IMR-90 (cell line): ENCODE measurements around the gene EXO1. TPM values are rescaled to one million over a fixed set of nuclear protein-coding genes. Genes with fewer than 3 reads are reported as not detected.

ENCODE experiments used
- ATAC-seq: fragments of 200-7000 bp; cut with Tn5 transposase; 2 replicates; pipeline ENCODE4 v1.9.1; 2020; ENCODE audit warnings: low read depth, mild to moderate bottlenecking, moderate library complexity
- BruUV-seq: library from RNA; stranded (reverse); fragments of 400-500 nt; replicated peaks from 2 replicates; lab custom pipeline; 2021; lab: Mats Ljungman, UMichigan
- CTCF ChIA-PET: fragments of 300-600 bp; formaldehyde crosslinking; extraction: SDS; loops from one replicate; lab custom pipeline; 2021; ENCODE audit warnings: antibody characterized with exemption; lab: Yijun Ruan, JAX
- POLR2A ChIA-PET: fragments of 300-600 bp; sonication (Branson Sonifier 250); formaldehyde crosslinking; loops from one replicate; lab custom pipeline; 2022; ENCODE audit warnings: antibody characterized with exemption; ENCODE audit not compliant: unreplicated experiment; lab: Charles Lee
- DNase-seq: peaks from one replicate; pipeline ENCODE4 v3.0.0; 2013
- H2AFZ ChIP-seq: replicated peaks from 2 replicates; pipeline ENCODE3; 2013; ENCODE audit warnings: low read length, mild to moderate bottlenecking; ENCODE audit not compliant: poor library complexity
- H2AK5ac ChIP-seq: 2 replicates; pipeline ENCODE4 v1.6.1; 2013; ENCODE audit warnings: low read depth, low read length, inconsistent platforms
- H2AK9ac ChIP-seq: replicated peaks from 2 replicates; pipeline ENCODE3; 2013; ENCODE audit warnings: mild to moderate bottlenecking, low read depth, low read length, moderate library complexity; ENCODE audit not compliant: poor library complexity
- H2BK120ac ChIP-seq: 2 replicates; pipeline ENCODE4 v1.6.1; 2013; ENCODE audit warnings: low read depth, low read length, inconsistent platforms
- H2BK15ac ChIP-seq: 3 replicates; pipeline ENCODE4 v1.6.1; 2013; ENCODE audit warnings: low read depth, low read length, inconsistent platforms
- H2BK20ac ChIP-seq: 2 replicates; pipeline ENCODE4 v1.6.1; 2013; ENCODE audit warnings: low read depth, mild to moderate bottlenecking, inconsistent platforms, low read length, moderate library complexity
- H2BK5ac ChIP-seq: 2 replicates; pipeline ENCODE4 v1.6.1; 2013; ENCODE audit warnings: mild to moderate bottlenecking, low read depth, low read length, inconsistent platforms; ENCODE audit not compliant: poor library complexity, severe bottlenecking
- H3K14ac ChIP-seq: replicated peaks from 2 replicates; pipeline ENCODE4 v1.6.1; 2013; ENCODE audit warnings: low read depth, low read length, inconsistent platforms
- H3K18ac ChIP-seq: 2 replicates; pipeline ENCODE4 v1.6.1; 2013; ENCODE audit warnings: low read depth, low read length, control low read depth
- H3K23ac ChIP-seq: 2 replicates; pipeline ENCODE4 v1.6.1; 2013; ENCODE audit warnings: low read depth, low read length, inconsistent platforms
- H3K27ac ChIP-seq: 2 replicates; pipeline ENCODE4 v1.5.1; 2013; ENCODE audit warnings: mild to moderate bottlenecking, control low read depth, low read length; ENCODE audit not compliant: insufficient read depth
- H3K27me3 ChIP-seq: 2 replicates; pipeline ENCODE4 v1.6.1; 2013; ENCODE audit warnings: low read length; ENCODE audit not compliant: control insufficient read depth, insufficient read depth
- H3K36me3 ChIP-seq: 2 replicates; pipeline ENCODE4 v1.6.1; 2013; ENCODE audit warnings: low read length, mixed read lengths; ENCODE audit not compliant: control insufficient read depth, insufficient read depth
- H3K4ac ChIP-seq: 2 replicates; pipeline ENCODE4 v1.6.1; 2013; ENCODE audit warnings: low read depth, low read length, inconsistent platforms
- H3K4me1 ChIP-seq: 2 replicates; pipeline ENCODE4 v1.6.1; 2013; ENCODE audit warnings: low read length, mixed read lengths; ENCODE audit not compliant: control insufficient read depth, insufficient read depth
- H3K4me2 ChIP-seq: 2 replicates; pipeline ENCODE4 v1.6.1; 2013; ENCODE audit warnings: low read depth, mild to moderate bottlenecking, control low read depth, low read length, moderate library complexity
- H3K4me3 ChIP-seq: 2 replicates; pipeline ENCODE4 v1.5.1; 2013; ENCODE audit warnings: low read depth, mild to moderate bottlenecking, control low read depth, low read length, moderate library complexity; ENCODE audit not compliant: insufficient read depth
- H3K56ac ChIP-seq: 2 replicates; pipeline ENCODE4 v1.6.1; 2013; ENCODE audit warnings: low read length, inconsistent platforms; ENCODE audit not compliant: insufficient read depth; ENCODE audit errors: extremely low read depth
- H3K79me1 ChIP-seq, 2 experiments: 2 replicates each; pipeline ENCODE4 v1.6.1; 2013; ENCODE audit warnings: low read length in 2 of 2, inconsistent platforms in 1 of 2, low read depth in 1 of 2
- H3K9ac ChIP-seq: 2 replicates; pipeline ENCODE4 v1.6.1; 2013; ENCODE audit warnings: low read depth, low read length, control low read depth
- H3K9me1 ChIP-seq: 2 replicates; pipeline ENCODE4 v1.6.1; 2013; ENCODE audit warnings: low read length, inconsistent platforms; ENCODE audit not compliant: insufficient read depth
- H3K9me3 ChIP-seq: 2 replicates; pipeline ENCODE4 v1.6.1; 2013; ENCODE audit warnings: low read length; ENCODE audit not compliant: control insufficient read depth, insufficient read depth
- H4K20me1 ChIP-seq: 2 replicates; pipeline ENCODE4 v1.6.1; 2013; ENCODE audit warnings: low read length, inconsistent platforms; ENCODE audit not compliant: insufficient read depth
- H4K5ac ChIP-seq: 2 replicates; pipeline ENCODE4 v1.6.1; 2013; ENCODE audit warnings: mild to moderate bottlenecking, low read depth, low read length, control low read depth
- H4K8ac ChIP-seq, 2 experiments: 2 replicates each; pipeline ENCODE4 v1.6.1; 2013; ENCODE audit warnings: low read depth in 2 of 2, low read length in 2 of 2, control low read depth in 1 of 2, inconsistent platforms in 1 of 2
- H4K91ac ChIP-seq: 2 replicates; pipeline ENCODE4 v1.6.1; 2013; ENCODE audit warnings: low read depth, low read length, inconsistent platforms; ENCODE audit not compliant: insufficient read depth
- BHLHE40 ChIP-seq: fragments of 150-350 bp; IDR thresholded peaks from 2 replicates; pipeline ENCODE4 v1.6.1; 2016; ENCODE audit warnings: mild to moderate bottlenecking, low read depth, low read length
- CEBPB ChIP-seq: IDR thresholded peaks from 2 replicates; pipeline ENCODE4 v1.6.1; 2012; ENCODE audit warnings: low read depth, low read length, improper control_type of control experiment
- CHD1 ChIP-seq: IDR thresholded peaks from 2 replicates; pipeline ENCODE4 v1.6.1; 2012; ENCODE audit warnings: low read depth, low read length, improper control_type of control experiment
- ELK1 ChIP-seq: fragments of 150-350 bp; IDR thresholded peaks from 2 replicates; pipeline ENCODE4 v1.6.1; 2016; ENCODE audit warnings: low read depth, mild to moderate bottlenecking, low read length, moderate library complexity, borderline replicate concordance
- FOS ChIP-seq: fragments of 150-350 bp; IDR thresholded peaks from 2 replicates; pipeline ENCODE4 v1.6.1; 2016; ENCODE audit warnings: low read depth, low read length
- MAFK ChIP-seq: IDR thresholded peaks from 2 replicates; pipeline ENCODE4 v1.6.1; 2012; ENCODE audit warnings: low read depth, low read length, improper control_type of control experiment
- MAZ ChIP-seq: IDR thresholded peaks from 2 replicates; pipeline ENCODE4 v1.6.1; 2012; ENCODE audit warnings: low read depth, mild to moderate bottlenecking, low read length, improper control_type of control experiment, moderate library complexity, borderline replicate concordance
- MXI1 ChIP-seq: IDR thresholded peaks from 2 replicates; pipeline ENCODE4 v1.6.1; 2012; ENCODE audit warnings: low read depth, mild to moderate bottlenecking, low read length, moderate library complexity, borderline replicate concordance
- NFE2L2 ChIP-seq: fragments of 150-350 bp; IDR thresholded peaks from 2 replicates; pipeline ENCODE4 v1.6.1; 2016; ENCODE audit warnings: low read depth, mild to moderate bottlenecking, low read length
- POLR2A ChIP-seq: IDR thresholded peaks from 2 replicates; pipeline ENCODE4 v1.6.1; 2012; ENCODE audit warnings: mild to moderate bottlenecking, low read depth, low read length
- RAD21 ChIP-seq: IDR thresholded peaks from 2 replicates; pipeline ENCODE4 v1.6.1; 2012; ENCODE audit warnings: low read length, improper control_type of control experiment
- RCOR1 ChIP-seq: IDR thresholded peaks from 2 replicates; pipeline ENCODE4 v1.6.1; 2012; ENCODE audit warnings: mild to moderate bottlenecking, low read length, improper control_type of control experiment; ENCODE audit not compliant: insufficient replicate concordance
- RFX5 ChIP-seq: IDR thresholded peaks from 2 replicates; pipeline ENCODE4 v1.8.0; 2012; ENCODE audit warnings: low read depth, mild to moderate bottlenecking, low read length, moderate library complexity
- SMC3 ChIP-seq: fragments of 150-350 bp; IDR thresholded peaks from 2 replicates; pipeline ENCODE4 v1.6.1; 2016; ENCODE audit warnings: low read depth, mild to moderate bottlenecking, antibody characterized with exemption, low read length, moderate library complexity
- USF2 ChIP-seq: fragments of 150-350 bp; IDR thresholded peaks from 2 replicates; pipeline ENCODE4 v1.6.1; 2017; ENCODE audit warnings: mild to moderate bottlenecking, antibody characterized with exemption, low read length, low read depth
- dilution Hi-C: fragments of 300-500 bp; cut with HindIII; formaldehyde crosslinking; loops from one replicate; pipeline ENCODE4 v1.14.3; 2018; ENCODE audit warnings: low sequenced_read_pairs; ENCODE audit not compliant: unreplicated experiment
- in situ Hi-C: fragments of 300-500 bp; cut with MboI; formaldehyde crosslinking; loops from 3 replicates; pipeline ENCODE4 v1.14.3; 2019; ENCODE audit warnings: low sequenced_read_pairs, inconsistent platforms, mixed read lengths
- intact Hi-C: fragments of 100-400 bp; cut with micrococcal nuclease; formaldehyde crosslinking; loops from 2 replicates; pipeline ENCODE4 v1.10.0; 2022
- polyA plus RNA-seq, 3 experiments: library from polyadenylated mRNA; depleted of rRNA; stranded (reverse); fragments of >200 nt; gene quantifications; 2 replicates each; pipeline ENCODE4 v1.2.3, GENCODE V29; 2012; ENCODE audit warnings: low replicate concordance in 1 of 3
- total RNA-seq: library from RNA; depleted of rRNA; stranded (reverse); fragments of >200 nt; gene quantifications from 2 replicates; pipeline ENCODE4 v1.2.3, GENCODE V29; 2012

EXO1 gene
- total and polyA plus RNA-seq, 2 of the 4 experiments (the other 2 are of a cell fraction): 5.1 to 12.9 TPM

- DNase-seq: no peak
- H3K27ac ChIP-seq: no peak overlapping the region
- H3K4me3 ChIP-seq: no peak overlapping the region
- H4K8ac ChIP-seq: no peak overlapping the region
- in situ Hi-C loops: no loop called here
- H3K9me3 ChIP-seq: no peaks in the 10 kb centered on the region
- POLR2A ChIA-PET: no interaction called here
- H2AK9ac ChIP-seq: no peak overlapping the region
- no TSS peak for BruUV-seq
- H3K4me1 ChIP-seq: no peaks in the 10 kb centered on the region
- no peaks in the 10 kb centered on the region for H4K20me1 ChIP-seq
- intact Hi-C loops: no loop called here
- no peak overlapping the region for H4K91ac ChIP-seq
- no peak overlapping the region for H2BK20ac ChIP-seq
- no peak overlapping the region for H3K4me2 ChIP-seq
- H2AFZ ChIP-seq: no peak overlapping the region
- no peaks in the 10 kb centered on the region; the same call in 1 of the 2 replicates for H3K9me1 ChIP-seq
- H2AK5ac ChIP-seq: no peak overlapping the region
- no peak overlapping the region for H3K18ac ChIP-seq
- no peaks in the 10 kb centered on the region for H3K27me3 ChIP-seq
- H3K4ac ChIP-seq: no peak overlapping the region
- H2BK5ac ChIP-seq: no peak overlapping the region
- H2BK15ac ChIP-seq: no peak overlapping the region
- no peak overlapping the region for H3K56ac ChIP-seq
- H3K23ac ChIP-seq: no peak overlapping the region
- CTCF ChIA-PET: no interaction called here
- no peaks in the 10 kb centered on the region for H3K36me3 ChIP-seq
- dilution Hi-C loops: no loop called here
- no peaks in the 10 kb centered on the region for H3K79me1 ChIP-seq
- no peak for ATAC-seq
- TF ChIP-seq SMC3 (no peak), USF2 (no peak), BHLHE40 (no peak), CHD1 (no peak), MAZ (no peak), MXI1 (no peak), NFE2L2 (no peak), RAD21 (no peak), FOS (no peak), ELK1 (no peak), POLR2A (no peak), MAFK (no peak), CEBPB (no peak), RFX5 (no peak), RCOR1 (no peak)
- H3K9ac ChIP-seq: no peak overlapping the region
- no peak overlapping the region for H4K5ac ChIP-seq
- H3K14ac ChIP-seq: no peak overlapping the region
- no peak overlapping the region for H2BK120ac ChIP-seq
Measured at GRCh38 chr1:241900381-241900780, 52.4 kb downstream of the EXO1 start.
